Vagina (tissue), 2 donors: ENCODE data around the gene DPF3. TPM values are rescaled to one million over a fixed set of nuclear protein-coding genes. Genes with fewer than 3 reads are reported as not detected.

Experiments used
- DNase-seq, 2 donors: peaks; one replicate each; pipeline ENCODE4 v3.0.0-alpha.2; 2017; ENCODE audit errors: extremely low spot score in 2 of 2
- H3K27ac ChIP-seq: fragments of 200-600 bp; sonication (generic); one replicate; pipeline ENCODE4 v1.5.1; 2019
- H3K27me3 ChIP-seq: fragments of 200-600 bp; sonication (generic); one replicate; pipeline ENCODE4 v1.5.1; 2019
- H3K36me3 ChIP-seq, 2 donors: fragments of 200-600 bp; sonication (generic); one replicate each; pipeline ENCODE4 v1.5.1; 2017 to 2019
- H3K4me1 ChIP-seq: fragments of 200-600 bp; sonication (generic); one replicate; pipeline ENCODE4 v1.5.1; 2019
- H3K4me3 ChIP-seq, 2 donors: fragments of 200-600 bp; sonication (generic); 1 replicate in 1 of 2; 2 replicates in 1 of 2; pipeline ENCODE4 v1.5.1; 2016 to 2019
- H3K9me3 ChIP-seq: fragments of 200-600 bp; sonication (generic); one replicate; pipeline ENCODE4 v1.5.1; 2019
- CTCF ChIP-seq, 3 experiments: fragments of 450-650 bp in 2 of 3; fragments of 200-600 bp in 1 of 3; sonication (generic) in 1 of 3; IDR thresholded peaks; one replicate each; pipeline ENCODE4 v1.5.1; 2017 to 2019; ENCODE audit warnings: antibody characterized with exemption in 3 of 3, mild to moderate bottlenecking in 2 of 3, moderate library complexity in 2 of 3
- POLR2A ChIP-seq, 2 donors: fragments of 450-650 bp; IDR thresholded peaks; one replicate each; pipeline ENCODE4 v1.6.1; 2017; ENCODE audit warnings: antibody characterized with exemption in 2 of 2, mild to moderate bottlenecking in 2 of 2, moderate library complexity in 2 of 2
- POLR2AphosphoS5 ChIP-seq, 2 donors: sonication (generic); formaldehyde crosslinking; IDR thresholded peaks; one replicate each; pipeline ENCODE4 v1.9.0; 2017; ENCODE audit warnings: antibody characterized with exemption in 2 of 2, mild to moderate bottlenecking in 2 of 2, low read depth in 1 of 2; ENCODE audit not compliant: insufficient read depth in 1 of 2
- intact Hi-C: fragments of 100-400 bp; cut with DNase I; formaldehyde crosslinking; loops from one replicate; pipeline ENCODE4 v1.15.1; 2023
- total RNA-seq: library from RNA; depleted of rRNA; stranded (reverse); fragments of >200 nt; gene quantifications from one replicate; pipeline ENCODE4 v1.2.3, GENCODE V29; 2016

Gene DPF3
- total RNA-seq, 1 donor from 2014 or later: not detected

- Histone ChIP-seq H3K4me1 (no peaks in the 10 kb centered on the region), H3K4me3 (no peak overlapping the region), H3K27me3 (no peaks in the 10 kb centered on the region), H3K9me3 (no peaks in the 10 kb centered on the region), H3K27ac (no peak overlapping the region), H3K36me3 (no peaks in the 10 kb centered on the region)
- intact Hi-C loops: no loop called here
- no peak for TF ChIP-seq CTCF (IDR thresholded peaks at IDR 0.05)
- no peak for TF ChIP-seq POLR2A (IDR thresholded peaks at IDR 0.05)
- TF ChIP-seq POLR2AphosphoS5 (IDR thresholded peaks at IDR 0.05; ENCODE audit: insufficient read depth in 1 of 2, low read depth in 1 of 2): no peak
- DNase-seq: no peak
These were observed 220.7 kb downstream of the DPF3 start for GRCh38 chr14:72673179-72673578.

GRCh38 chr14:72666610-72667009, 227.3 kb downstream of the DPF3 start:
- TF ChIP-seq POLR2A (IDR thresholded peaks at IDR 0.05): no peak
- no peak for TF ChIP-seq POLR2AphosphoS5 (IDR thresholded peaks at IDR 0.05; ENCODE audit: insufficient read depth in 1 of 2, low read depth in 1 of 2)
- TF ChIP-seq CTCF (IDR thresholded peaks at IDR 0.05): no peak
- intact Hi-C loops: no loop called here
- Histone ChIP-seq H3K27ac (no peak overlapping the region), H3K4me3 (no peak overlapping the region), H3K9me3 (no peaks in the 10 kb centered on the region), H3K27me3 (no peaks in the 10 kb centered on the region), H3K36me3 (no peaks in the 10 kb centered on the region), H3K4me1 (no peaks in the 10 kb centered on the region)
- DNase-seq: no peak

GRCh38 chr14:72665259-72665658, 228.6 kb downstream of the DPF3 start:
- Histone ChIP-seq H3K4me1 (no peaks in the 10 kb centered on the region), H3K36me3 (no peaks in the 10 kb centered on the region), H3K27ac (no peak overlapping the region), H3K27me3 (no peaks in the 10 kb centered on the region), H3K4me3 (no peak overlapping the region), H3K9me3 (no peaks in the 10 kb centered on the region)
- TF ChIP-seq POLR2A (IDR thresholded peaks at IDR 0.05): no peak
- no peak for TF ChIP-seq CTCF (IDR thresholded peaks at IDR 0.05)
- TF ChIP-seq POLR2AphosphoS5 (IDR thresholded peaks at IDR 0.05; ENCODE audit: insufficient read depth in 1 of 2, low read depth in 1 of 2): no peak
- DNase-seq: no peak
- intact Hi-C loops: no loop called here

- no peaks in the 10 kb centered on the region for H3K4me1 ChIP-seq
- DNase-seq: no peak
- intact Hi-C loops: no loop called here
- H3K27me3 ChIP-seq: no peaks in the 10 kb centered on the region
- H3K9me3 ChIP-seq: no peaks in the 10 kb centered on the region
- TF ChIP-seq POLR2AphosphoS5 (IDR thresholded peaks at IDR 0.05; ENCODE audit: insufficient read depth in 1 of 2, low read depth in 1 of 2) (no peak), CTCF (IDR thresholded peaks at IDR 0.05) (no peak), POLR2A (IDR thresholded peaks at IDR 0.05) (no peak)
- no peaks in the 10 kb centered on the region for H3K36me3 ChIP-seq
- no peak overlapping the region for H3K4me3 ChIP-seq
- H3K27ac ChIP-seq: no peak overlapping the region
These were observed 229.2 kb downstream of the DPF3 start for GRCh38 chr14:72664651-72665050.

GRCh38 chr14:72663956-72664650, 229.8 kb downstream of the DPF3 start:
- intact Hi-C loops: no loop called here
- Histone ChIP-seq H3K4me3 (no peak overlapping the region), H3K27me3 (no peaks in the 10 kb centered on the region), H3K27ac (no peak overlapping the region), H3K36me3 (no peaks in the 10 kb centered on the region), H3K9me3 (no peaks in the 10 kb centered on the region), H3K4me1 (no peaks in the 10 kb centered on the region)
- no peak for DNase-seq
- no peak for TF ChIP-seq CTCF (IDR thresholded peaks at IDR 0.05)
- TF ChIP-seq POLR2A (IDR thresholded peaks at IDR 0.05): no peak
- no peak for TF ChIP-seq POLR2AphosphoS5 (IDR thresholded peaks at IDR 0.05; ENCODE audit: insufficient read depth in 1 of 2, low read depth in 1 of 2)
